ENCODE measurements around the gene SERPINB10. TPM values are rescaled to one million over a fixed set of nuclear protein-coding genes. Genes with fewer than 3 reads are reported as not detected.

Gene SERPINB10
- total RNA-seq, result not detected

DNA sequence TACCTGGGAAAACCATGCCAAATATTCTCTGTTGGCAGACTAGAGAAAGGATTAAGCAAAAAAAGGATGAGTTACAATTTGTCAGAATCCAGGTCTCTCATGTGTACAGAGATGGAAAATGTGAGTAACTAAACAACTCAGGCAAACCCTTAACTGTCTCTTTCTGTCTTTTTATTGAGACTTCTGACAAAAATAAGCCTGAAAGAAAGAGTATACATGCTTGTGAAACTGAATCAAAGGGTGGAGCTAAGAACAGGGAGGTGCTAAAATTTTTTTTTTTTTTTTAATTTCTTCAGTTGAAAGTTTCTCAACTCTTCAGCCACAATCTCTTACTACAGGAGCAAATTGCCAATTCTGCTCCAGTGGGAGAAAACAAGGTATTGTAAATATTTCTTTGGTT lies at the start of gene SERPINB10:
Gene SERPINB10, plus strand, starts transcription at position 295 of the 400 bp plus-strand sequence. CDS start 7,553 bp downstream, outside the sequence.
- Histone ChIP-seq H3K4me1 (ENCODE audit: control insufficient read depth in 1 of 2, low read depth in 2 of 2) (no peaks in the 10 kb centered on the region), H3K36me3 (no peaks in the 10 kb centered on the region), H3K27me3 (replicated peaks; ENCODE audit: insufficient read depth) (no peaks in the 10 kb centered on the region), H3K27ac (no peak within 1 kb of the TSS), H3K9me3 (no peaks in the 10 kb centered on the region), H3K4me3 (no peak within 1 kb of the TSS)
- TF ChIP-seq, protein P1, sequence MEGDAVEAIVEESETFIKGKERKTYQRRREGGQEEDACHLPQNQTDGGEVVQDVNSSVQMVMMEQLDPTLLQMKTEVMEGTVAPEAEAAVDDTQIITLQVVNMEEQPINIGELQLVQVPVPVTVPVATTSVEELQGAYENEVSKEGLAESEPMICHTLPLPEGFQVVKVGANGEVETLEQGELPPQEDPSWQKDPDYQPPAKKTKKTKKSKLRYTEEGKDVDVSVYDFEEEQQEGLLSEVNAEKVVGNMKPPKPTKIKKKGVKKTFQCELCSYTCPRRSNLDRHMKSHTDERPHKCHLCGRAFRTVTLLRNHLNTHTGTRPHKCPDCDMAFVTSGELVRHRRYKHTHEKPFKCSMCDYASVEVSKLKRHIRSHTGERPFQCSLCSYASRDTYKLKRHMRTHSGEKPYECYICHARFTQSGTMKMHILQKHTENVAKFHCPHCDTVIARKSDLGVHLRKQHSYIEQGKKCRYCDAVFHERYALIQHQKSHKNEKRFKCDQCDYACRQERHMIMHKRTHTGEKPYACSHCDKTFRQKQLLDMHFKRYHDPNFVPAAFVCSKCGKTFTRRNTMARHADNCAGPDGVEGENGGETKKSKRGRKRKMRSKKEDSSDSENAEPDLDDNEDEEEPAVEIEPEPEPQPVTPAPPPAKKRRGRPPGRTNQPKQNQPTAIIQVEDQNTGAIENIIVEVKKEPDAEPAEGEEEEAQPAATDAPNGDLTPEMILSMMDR (IDR thresholded peaks at IDR 0.05), result no peak
- ATAC-seq (ENCODE audit: insufficient number of reproducible peaks, low FRiP score, low read depth), result no peak
- DNase-seq (ENCODE audit: low spot score), result no peak

DNA sequence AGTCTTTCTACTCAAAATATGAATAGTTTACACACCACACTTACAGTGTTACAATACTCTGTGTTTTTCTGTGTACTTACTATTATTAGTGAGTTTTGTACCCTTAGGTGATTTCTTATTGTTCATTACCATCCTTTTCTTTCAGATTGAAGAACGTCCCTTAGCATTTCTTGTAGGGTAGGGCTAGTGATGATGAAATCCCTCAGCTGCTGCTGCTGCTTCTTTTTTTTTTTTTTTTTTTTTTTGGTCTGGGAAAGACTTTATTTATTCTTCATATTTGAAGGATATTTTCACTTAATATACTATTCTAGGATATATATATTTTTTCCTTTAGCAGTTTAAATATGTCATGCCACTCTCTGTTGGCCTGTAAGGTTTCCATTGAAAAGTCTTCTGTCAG lies 49.3 kb upstream of the SERPINB10 start:
- Histone ChIP-seq H3K4me1 (ENCODE audit: control insufficient read depth in 1 of 2, low read depth in 2 of 2) (no peaks in the 10 kb centered on the region), H3K4me3 (no peak overlapping the region), H3K27me3 (replicated peaks; ENCODE audit: insufficient read depth) (no peaks in the 10 kb centered on the region), H3K36me3 (no peaks in the 10 kb centered on the region), H3K9me3 (no peaks in the 10 kb centered on the region), H3K27ac (no peak overlapping the region)
- DNase-seq (ENCODE audit: low spot score) (no peak), ATAC-seq (ENCODE audit: insufficient number of reproducible peaks, low FRiP score, low read depth) (no peak)
- TF ChIP-seq, protein P1 (IDR thresholded peaks at IDR 0.05), result no peak

GRCh38 chr18:63859781-63860475 lies 47.8 kb upstream of the SERPINB10 start:
- no peaks in the 10 kb centered on the region for H3K9me3 ChIP-seq
- no peaks in the 10 kb centered on the region for H3K4me1 ChIP-seq (ENCODE audit: control insufficient read depth in 1 of 2, low read depth in 2 of 2)
- ATAC-seq (ENCODE audit: insufficient number of reproducible peaks, low FRiP score, low read depth), result no peak
- H3K4me3 ChIP-seq, result no peak overlapping the region
- no peak for DNase-seq (ENCODE audit: low spot score)
- no peaks in the 10 kb centered on the region for H3K27me3 ChIP-seq (replicated peaks; ENCODE audit: insufficient read depth)
- TF ChIP-seq, protein P1 (IDR thresholded peaks at IDR 0.05), result no peak
- no peaks in the 10 kb centered on the region for H3K36me3 ChIP-seq
- H3K27ac ChIP-seq, result no peak overlapping the region

- H3K36me3 ChIP-seq, result no peaks in the 10 kb centered on the region
- H3K27me3 ChIP-seq (replicated peaks; ENCODE audit: insufficient read depth), result no peaks in the 10 kb centered on the region
- no peak overlapping the region for H3K4me3 ChIP-seq
- no peaks in the 10 kb centered on the region for H3K4me1 ChIP-seq (ENCODE audit: control insufficient read depth in 1 of 2, low read depth in 2 of 2)
- no peak for DNase-seq (ENCODE audit: low spot score)
- no peak for ATAC-seq (ENCODE audit: insufficient number of reproducible peaks, low FRiP score, low read depth)
- no peaks in the 10 kb centered on the region for H3K9me3 ChIP-seq
- TF ChIP-seq, protein P1 (IDR thresholded peaks at IDR 0.05), result no peak
- H3K27ac ChIP-seq, result no peak overlapping the region
These were observed 47.2 kb upstream of the SERPINB10 start for GRCh38 chr18:63860531-63860930.

DNA sequence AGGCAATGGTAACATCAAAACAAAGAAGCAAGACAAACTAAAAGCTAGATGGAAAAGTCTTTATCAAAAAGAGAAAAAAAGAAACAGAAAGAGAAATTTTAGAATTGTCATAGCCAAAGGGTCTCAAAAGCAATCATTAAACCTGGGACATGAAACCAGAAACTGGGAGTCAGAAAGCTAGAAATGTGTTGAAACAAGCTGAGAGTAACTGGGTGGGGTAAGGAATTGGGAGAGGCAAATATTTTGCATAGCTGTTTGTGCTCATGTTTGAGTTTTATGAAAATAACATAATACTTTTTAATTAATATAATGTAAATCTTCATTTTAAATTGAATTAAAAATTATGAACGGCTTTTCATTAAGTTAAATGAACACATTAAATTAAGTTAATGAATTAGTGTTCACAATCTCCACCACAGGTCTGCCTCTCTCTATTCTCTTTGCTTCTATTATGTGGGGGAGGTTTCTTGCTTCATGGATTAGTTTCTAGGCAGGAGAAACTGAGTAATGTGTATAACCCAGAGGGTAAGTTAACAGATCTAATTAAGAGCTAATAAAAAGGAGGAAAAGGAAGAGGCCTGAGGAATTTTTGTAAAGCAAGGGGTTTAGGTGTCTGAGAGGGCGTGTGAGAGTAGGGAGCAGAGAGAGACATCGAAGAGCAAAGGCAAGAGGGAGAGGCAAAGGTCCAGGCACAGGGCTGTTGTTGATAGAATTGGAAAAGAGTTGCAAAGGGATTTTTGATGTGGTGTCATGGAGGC lies 40.2 kb upstream of the SERPINB10 start:
- TF ChIP-seq, protein P1 (IDR thresholded peaks at IDR 0.05), result no peak
- Histone ChIP-seq H3K27ac (no peak overlapping the region), H3K4me1 (ENCODE audit: control insufficient read depth in 1 of 2, low read depth in 2 of 2) (no peaks in the 10 kb centered on the region), H3K36me3 (no peaks in the 10 kb centered on the region), H3K4me3 (no peak overlapping the region), H3K9me3 (no peaks in the 10 kb centered on the region), H3K27me3 (replicated peaks; ENCODE audit: insufficient read depth) (no peaks in the 10 kb centered on the region)
- DNase-seq (ENCODE audit: low spot score) (no peak), ATAC-seq (ENCODE audit: insufficient number of reproducible peaks, low FRiP score, low read depth) (no peak)
